ENCODE measurements around the gene LASP1NB.

Gene LASP1NB

GRCh38 chr17:38894276-38894675 lies 31.1 kb upstream of the LASP1NB start:
- TF ChIP-seq SIN3A (IDR thresholded peaks at IDR 0.05; ENCODE audit: borderline replicate concordance, low read depth, low read length) (no peak), RCOR1 (IDR thresholded peaks at IDR 0.05; ENCODE audit: low read length) (no peak), TAF1 (IDR thresholded peaks at IDR 0.05; ENCODE audit: borderline replicate concordance, low read depth, low read length) (no peak), EP300 (IDR thresholded peaks at IDR 0.05; ENCODE audit: borderline replicate concordance in 1 of 2, low read depth in 1 of 2, low read length in 1 of 2) (no peak), PBX3 (IDR thresholded peaks at IDR 0.05) (no peak)
- 87% methylated on average over 7 of the region's 7 CpGs for WGBS (ENCODE audit: low lambda C conversion rate)
- Histone ChIP-seq H3K9me2 (no peaks in the 10 kb centered on the region), H3K9ac (no peak overlapping the region), H3K4me3 (ENCODE audit: low read depth in 2 of 2, low read length in 1 of 2) (no peak overlapping the region), H3K4me2 (no peak overlapping the region), H3K79me2 (ENCODE audit: insufficient read depth) (peaks cover 85% of the 10 kb centered on the region), H3K27ac (ENCODE audit: low read depth in 2 of 2, low read length in 1 of 2) (no peak overlapping the region), H3F3A (replicated peaks; ENCODE audit: insufficient read depth) (peaks cover 25% of the 10 kb centered on the region), H3K4me1 (ENCODE audit: control insufficient read depth in 1 of 2, insufficient read depth in 2 of 2, low read depth in 1 of 2, low read length in 1 of 2) (peaks cover 0 to 28% of the 10 kb centered on the region in 2 experiments; a peak in 1 of 4 replicates), H2AFZ (ENCODE audit: low read depth) (no peak overlapping the region), H3K36me3 (replicated peaks in 1 of 2; ENCODE audit: control insufficient read depth in 1 of 2, insufficient read depth in 2 of 2, low read length in 1 of 2) (peaks cover 36 to 66% of the 10 kb centered on the region in 2 experiments), H4K20me1 (ENCODE audit: insufficient read depth) (peaks cover 77% of the 10 kb centered on the region), H3K27me3 (ENCODE audit: insufficient read depth) (no peaks in the 10 kb centered on the region), H3K9me3 (no peaks in the 10 kb centered on the region)
- DNase-seq, result no peak
- CTCF ChIA-PET, result interaction anchor here (1.0 to 1.7 kb wide), 5 partner anchors 15 to 89 kb away, joined by 3 to 6 read pairs (median 3); partner anchors contain the start of gene LASP1
- POLR2A ChIA-PET, result interaction anchor here (1.2 to 1.3 kb wide), 2 partner anchors 25 to 31 kb away, joined by 3 read pairs; partner anchors contain the start of genes LASP1 and LASP1NB

DNA sequence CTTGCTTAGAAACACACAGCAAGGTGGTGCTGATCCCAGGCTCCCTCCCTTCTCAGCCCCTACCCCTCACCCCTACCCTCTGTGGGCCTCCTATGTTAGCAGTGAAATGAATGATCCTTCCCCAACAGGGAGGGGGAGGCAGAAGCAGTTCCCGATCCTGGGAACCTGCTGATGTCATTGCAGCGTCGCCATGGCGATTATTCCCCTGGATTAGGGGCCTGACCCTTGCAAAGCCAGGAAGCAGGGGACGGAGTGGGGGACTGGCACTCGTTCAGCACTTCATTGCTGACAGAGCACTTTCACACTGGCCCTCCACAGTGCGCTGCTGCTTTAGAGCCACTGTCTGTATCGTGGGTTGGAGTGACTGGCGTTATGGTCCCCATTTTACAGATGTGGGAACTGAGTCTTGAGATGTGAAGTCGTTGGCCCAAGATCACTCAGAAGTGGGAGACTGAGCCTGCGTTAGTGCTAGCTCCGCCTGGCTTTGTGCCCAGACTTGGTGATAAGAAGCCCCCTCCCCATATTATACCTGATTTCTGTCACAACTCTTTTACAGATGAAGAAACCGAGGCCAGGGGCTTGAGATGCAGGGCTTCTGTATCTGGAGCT lies 29.0 kb upstream of the LASP1NB start:
- peaks cover 9 to 38% of the 10 kb centered on the region in 2 experiments; a peak in 1 of 4 replicates for H3K4me1 ChIP-seq (ENCODE audit: control insufficient read depth in 1 of 2, insufficient read depth in 2 of 2, low read depth in 1 of 2, low read length in 1 of 2)
- H3K9me3 ChIP-seq, result no peaks in the 10 kb centered on the region
- ChIA-PET POLR2A (interaction anchor here (0.7 kb wide), 1 partner anchor 27 kb away, joined by 3 read pairs; the partner anchor contains the start of gene LASP1), CTCF (interaction anchor here (0.6 kb wide), 1 partner anchor 25 kb away, joined by 3 read pairs; no protein-coding TSS in a partner anchor)
- H3K27me3 ChIP-seq (ENCODE audit: insufficient read depth), result no peaks in the 10 kb centered on the region
- H3K27ac ChIP-seq (ENCODE audit: low read depth in 2 of 2, low read length in 1 of 2), result no peak overlapping the region; a peak in 2 of 4 replicates
- peaks cover 75% of the 10 kb centered on the region for H3K79me2 ChIP-seq (ENCODE audit: insufficient read depth)
- peaks cover 26 to 49% of the 10 kb centered on the region in 2 experiments for H3K36me3 ChIP-seq (replicated peaks in 1 of 2; ENCODE audit: control insufficient read depth in 1 of 2, insufficient read depth in 2 of 2, low read length in 1 of 2)
- WGBS (ENCODE audit: low lambda C conversion rate), result 88% methylated on average over 7 of the region's 13 CpGs
- peaks cover 80% of the 10 kb centered on the region for H4K20me1 ChIP-seq (ENCODE audit: insufficient read depth)
- no peak overlapping the region for H3K4me3 ChIP-seq (ENCODE audit: low read depth in 2 of 2, low read length in 1 of 2)
- no peak for DNase-seq
- no peaks in the 10 kb centered on the region for H3K9me2 ChIP-seq
- peaks cover 38% of the 10 kb centered on the region for H3F3A ChIP-seq (replicated peaks; ENCODE audit: insufficient read depth)
- no peak overlapping the region for H2AFZ ChIP-seq (ENCODE audit: low read depth)
- H3K9ac ChIP-seq, result no peak overlapping the region
- no peak overlapping the region for H3K4me2 ChIP-seq
- TF ChIP-seq SMC3 (IDR thresholded peaks at IDR 0.05; ENCODE audit: low read depth, low read length), result no peak
- TF ChIP-seq MAX (IDR thresholded peaks at IDR 0.05; ENCODE audit: low read depth), result no peak
- TF ChIP-seq CTCF (IDR thresholded peaks at IDR 0.05), result no peak
- TF ChIP-seq ELF1 (IDR thresholded peaks at IDR 0.05), result no peak
- no peak for TF ChIP-seq MXI1 (IDR thresholded peaks at IDR 0.05; ENCODE audit: low read depth, low read length)
- TF ChIP-seq RXRA (IDR thresholded peaks at IDR 0.05; ENCODE audit: borderline replicate concordance, low read depth), result no peak
- no peak for TF ChIP-seq YY1 (IDR thresholded peaks at IDR 0.05; ENCODE audit: low read depth)
- no peak for TF ChIP-seq GATA2 (CRISPR knock-in tag; IDR thresholded peaks at IDR 0.05)
- TF ChIP-seq FOXJ3 (CRISPR knock-in tag; IDR thresholded peaks at IDR 0.05), result no peak
- no peak for TF ChIP-seq RAD21 (IDR thresholded peaks at IDR 0.05; ENCODE audit: low read length)
- TF ChIP-seq EP300 (IDR thresholded peaks at IDR 0.05; ENCODE audit: borderline replicate concordance in 1 of 2, low read depth in 1 of 2, low read length in 1 of 2), result no peak

Measured in SK-N-SH (cell line).